GM12878 (cell line): Measurements from ENCODE around the gene ZNF763. TPM values are rescaled to one million over a fixed set of nuclear protein-coding genes. Genes with fewer than 3 reads are reported as not detected.

Source experiments
- ATAC-seq: fragments of 200-7000 bp; cut with Tn5 transposase; 3 replicates; pipeline ENCODE4 v1.9.1; 2020; ENCODE audit warnings: mild to moderate bottlenecking, moderate library complexity
- BruUV-seq: library from RNA; stranded (reverse); fragments of 400-500 nt; replicated peaks from 2 replicates; lab custom pipeline; 2021; lab: Mats Ljungman, UMichigan
- CTCF ChIA-PET: fragments of 300-600 bp; sonication (Branson Sonifier 250); formaldehyde crosslinking; extraction: SDS; loops from one replicate; lab custom pipeline; 2021; ENCODE audit warnings: inconsistent platforms; lab: Yijun Ruan, JAX
- POLR2A ChIA-PET: fragments of 350-600 bp; formaldehyde crosslinking; extraction: SDS; loops from one replicate; lab custom pipeline; 2021; ENCODE audit warnings: inconsistent platforms; lab: Charles Lee
- RAD21 ChIA-PET: fragments of 300-600 bp; sonication (Branson Sonifier 250); formaldehyde crosslinking; loops from one replicate; lab custom pipeline; 2023; ENCODE audit warnings: antibody characterized with exemption; ENCODE audit not compliant: unreplicated experiment; lab: Charles Lee
- SMC1A ChIA-PET: fragments of 300-600 bp; sonication (Branson Sonifier 250); formaldehyde crosslinking; loops from one replicate; lab custom pipeline; 2023; ENCODE audit not compliant: unreplicated experiment, uncharacterized antibody; lab: Charles Lee
- DNase-seq: peaks from one replicate; pipeline ENCODE4 v3.0.0-alpha.2; 2011; ENCODE audit warnings: low read depth, low spot score
- FAIRE-seq: peaks from 3 replicates; lab custom pipeline; 2011; peaks lifted over from hg19 to GRCh38; lab: Jason Lieb, UNC
- H2AFZ ChIP-seq: 2 replicates; pipeline ENCODE4 v1.6.0; 2011; ENCODE audit warnings: low read depth, low read length, control low read depth; ENCODE audit not compliant: control insufficient read depth
- H3K27ac ChIP-seq: 2 replicates; pipeline ENCODE4 v1.5.1; 2011; ENCODE audit warnings: control low read depth; ENCODE audit not compliant: control insufficient read depth, insufficient read depth
- H3K27me3 ChIP-seq, 2 experiments: replicated peaks in 1 of 2; 2 replicates each; pipeline versions ENCODE4 v1.6.0 to v1.6.1; 2011; ENCODE audit warnings: low read length in 1 of 2; ENCODE audit not compliant: control insufficient read depth in 2 of 2, insufficient read depth in 2 of 2
- H3K36me3 ChIP-seq, 2 experiments: 2 replicates each; pipeline ENCODE4 v1.5.1; 2011; ENCODE audit warnings: low read length in 1 of 2; ENCODE audit not compliant: control insufficient read depth in 2 of 2, insufficient read depth in 2 of 2
- H3K4me1 ChIP-seq: 2 replicates; pipeline ENCODE4 v1.6.1; 2011; ENCODE audit warnings: mild to moderate bottlenecking, low read length, moderate library complexity, mixed read lengths; ENCODE audit not compliant: control insufficient read depth, insufficient read depth
- H3K4me2 ChIP-seq: 2 replicates; pipeline ENCODE4 v1.6.0; 2011; ENCODE audit warnings: control low read depth; ENCODE audit not compliant: control insufficient read depth, insufficient read depth
- H3K4me3 ChIP-seq: fragments of 200-600 bp; sonication (generic); 2 replicates; pipeline ENCODE4 v1.5.1; 2016
- H3K79me2 ChIP-seq: 2 replicates; pipeline ENCODE4 v1.6.0; 2011; ENCODE audit warnings: low read length; ENCODE audit not compliant: control insufficient read depth, insufficient read depth
- H3K9ac ChIP-seq: 2 replicates; pipeline ENCODE4 v1.8.0; 2011; ENCODE audit warnings: low read length, control low read depth, mixed read lengths; ENCODE audit not compliant: control insufficient read depth, insufficient read depth
- H3K9me3 ChIP-seq: replicated peaks from 3 replicates; pipeline ENCODE4 v1.5.1; 2011; ENCODE audit warnings: mild to moderate bottlenecking, low read length; ENCODE audit not compliant: control insufficient read depth, insufficient read depth
- H4K20me1 ChIP-seq: 2 replicates; pipeline ENCODE4 v1.6.0; 2011; ENCODE audit not compliant: control insufficient read depth, insufficient read depth
- BHLHE40 ChIP-seq, 2 experiments: fragments of 450-650 bp in 1 of 2; IDR thresholded peaks; 2 replicates each; pipeline ENCODE4 v1.6.1; 2011 to 2017; ENCODE audit warnings: low read depth in 2 of 2, borderline replicate concordance in 1 of 2, improper control_type of control experiment in 1 of 2, low read length in 1 of 2, mild to moderate bottlenecking in 1 of 2
- CHD2 ChIP-seq: IDR thresholded peaks from 2 replicates; pipeline ENCODE4 v1.6.1; 2011; ENCODE audit warnings: low read depth, low read length, improper control_type of control experiment, borderline replicate concordance
- DPF2 ChIP-seq: fragments of 450-650 bp; IDR thresholded peaks from 2 replicates; pipeline ENCODE4 v1.6.1; 2017; ENCODE audit warnings: mild to moderate bottlenecking
- KLF5 ChIP-seq: fragments of 450-650 bp; IDR thresholded peaks from 2 replicates; pipeline ENCODE4 v1.6.1; 2014; ENCODE audit warnings: mild to moderate bottlenecking; ENCODE audit not compliant: partially characterized antibody
- MXI1 ChIP-seq: fragments of 150-350 bp; IDR thresholded peaks from 2 replicates; pipeline ENCODE4 v1.6.1; 2011; ENCODE audit warnings: low read depth, mild to moderate bottlenecking, inconsistent platforms, low read length, improper control_type of control experiment
- MYB ChIP-seq: fragments of 150-350 bp; IDR thresholded peaks from 2 replicates; pipeline ENCODE4 v1.6.1; 2014; ENCODE audit warnings: mild to moderate bottlenecking, low read depth, low read length, borderline replicate concordance
- NFXL1 ChIP-seq: fragments of 450-650 bp; IDR thresholded peaks from 2 replicates; pipeline ENCODE4 v1.6.1; 2017; ENCODE audit warnings: antibody characterized with exemption, mild to moderate bottlenecking, borderline replicate concordance
- SREBF1 ChIP-seq: IDR thresholded peaks from 2 replicates; pipeline ENCODE4 v1.6.1; 2012; ENCODE audit warnings: mild to moderate bottlenecking, low read length
- SUZ12 ChIP-seq: fragments of 200-600 bp; sonication (generic); IDR thresholded peaks from one replicate; pipeline ENCODE4 v1.6.1; 2018; ENCODE audit warnings: antibody characterized with exemption, mild to moderate bottlenecking; ENCODE audit not compliant: unreplicated experiment
- YBX1 ChIP-seq: fragments of 450-650 bp; IDR thresholded peaks from 2 replicates; pipeline ENCODE4 v1.6.1; 2016; ENCODE audit warnings: antibody characterized with exemption
- ZBED1 ChIP-seq: IDR thresholded peaks from 2 replicates; pipeline ENCODE4 v1.6.1; 2016; ENCODE audit warnings: borderline replicate concordance
- ZNF217 ChIP-seq: fragments of 450-650 bp; IDR thresholded peaks from 2 replicates; pipeline ENCODE4 v1.6.1; 2017; ENCODE audit warnings: antibody characterized with exemption, mild to moderate bottlenecking
- ZNF24 ChIP-seq: fragments of 450-650 bp; IDR thresholded peaks from 2 replicates; pipeline ENCODE4 v1.6.1; 2017; ENCODE audit warnings: antibody characterized with exemption, mild to moderate bottlenecking
- WGBS: methylation state at CpG from one replicate; pipeline ENCODE4 v1.1.6; 2016; ENCODE audit warnings: low lambda C conversion rate; ENCODE audit not compliant: insufficient replicate concordance, insufficient coverage; ENCODE audit errors: missing lambda C conversion rate; 5-methylcytosine and 5-hydroxymethylcytosine counted together
- in situ Hi-C: fragments of 300-500 bp; cut with MboI; formaldehyde crosslinking; loops from 9 replicates; pipeline ENCODE4 v1.14.3; 2018; ENCODE audit warnings: mixed read lengths
- intact Hi-C: fragments of 100-400 bp; cut with micrococcal nuclease; formaldehyde crosslinking; loops from one replicate; pipeline ENCODE4 v1.14.2; 2022; ENCODE audit not compliant: unreplicated experiment
- polyA plus RNA-seq, 11 experiments: library from polyadenylated mRNA; depleted of rRNA in 4 of 11; unstranded in 6 of 11; stranded (reverse) in 5 of 11; fragments of >200 nt; fragmentation: Nextera tagmentation in 4 of 11; fragmentation: Illumina TruSeq in 1 of 11; extraction: Ambion mirVana in 4 of 11; extraction: Trizol in 1 of 11; gene quantifications; 1 replicate in 1 of 11; 2 replicates in 10 of 11; pipeline versions ENCODE4 v1.2.1 to v1.2.3, GENCODE V29; 2011 to 2016; ENCODE audit warnings: inconsistent platforms in 2 of 11, missing spikeins in 2 of 11, low read depth in 1 of 11
- total RNA-seq, 4 experiments: library from RNA; depleted of rRNA in 3 of 4; stranded (reverse); fragments of >200 nt in 3 of 4; fragmentation: Illumina TruSeq in 1 of 4; extraction: Trizol in 1 of 4; gene quantifications; 2 replicates each; pipeline versions ENCODE4 v1.2.1 to v1.2.3, GENCODE V29; 2013 to 2021
- TF ChIP-seq, protein P1 (sequence below): IDR thresholded peaks from 2 replicates; pipeline ENCODE4 v1.6.1; 2011; ENCODE audit warnings: borderline replicate concordance, low read depth, mild to moderate bottlenecking, moderate library complexity, mixed read lengths, low read length; ENCODE audit not compliant: insufficient read depth; ENCODE audit errors: extremely low read length
- TF ChIP-seq, protein P2 (sequence below): IDR thresholded peaks from 2 replicates; pipeline ENCODE4 v1.6.1; 2011; ENCODE audit warnings: borderline replicate concordance, low read depth, mild to moderate bottlenecking, moderate library complexity, low read length; ENCODE audit not compliant: insufficient read depth, poor library complexity, severe bottlenecking
- TF ChIP-seq, protein P3 (sequence below): IDR thresholded peaks from 2 replicates; pipeline ENCODE4 v1.6.1; 2011; ENCODE audit warnings: mild to moderate bottlenecking, low read depth, low read length, moderate library complexity; ENCODE audit not compliant: insufficient replicate concordance
- TF ChIP-seq, protein P4 (sequence below): fragments of 150-350 bp; IDR thresholded peaks from 2 replicates; pipeline ENCODE4 v1.6.1; 2016; ENCODE audit warnings: low read depth, low read length

ZNF763 gene
- total and polyA plus RNA-seq, 10 of the 15 experiments (the other 5 are each of a cell fraction or from before 2014, with no cell fraction given), result 0.62 to 1.8 (median 1.1) TPM

DNA sequence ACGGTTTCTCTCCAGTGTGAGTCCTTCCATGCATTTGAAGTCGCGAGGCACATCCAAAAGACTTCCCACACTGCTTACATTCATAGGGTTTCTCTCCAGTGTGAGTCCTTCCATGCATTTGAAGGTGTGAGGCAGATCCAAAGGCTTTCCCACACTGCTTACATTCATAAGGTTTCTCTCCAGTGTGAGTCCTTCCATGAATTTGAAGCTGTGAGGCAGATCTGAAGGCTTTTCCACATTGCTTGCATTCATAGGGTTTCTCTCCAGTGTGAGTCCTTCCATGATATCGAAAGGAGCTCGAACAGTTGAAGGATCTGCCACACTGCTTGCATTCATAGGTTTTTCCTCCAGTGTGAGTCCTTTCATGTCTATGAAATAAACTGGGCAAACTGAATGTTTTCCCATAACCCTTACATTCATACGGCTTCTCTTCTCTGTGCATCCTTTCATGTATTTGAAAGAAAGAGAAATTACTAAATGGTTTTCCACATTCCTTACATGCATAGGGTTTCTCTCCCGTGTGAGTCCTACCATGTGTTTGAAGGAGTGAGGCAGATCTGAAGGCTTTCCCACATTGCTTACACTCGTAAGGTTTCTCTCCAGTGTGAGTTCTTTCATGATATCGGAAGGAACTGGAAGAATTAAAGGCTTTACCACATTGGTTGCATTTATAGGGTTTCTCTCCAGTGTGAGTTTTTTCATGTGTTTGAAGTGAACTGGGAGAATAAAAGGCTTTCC lies 50.3 kb downstream of the ZNF763 start (continued):
- TF ChIP-seq, protein P1, sequence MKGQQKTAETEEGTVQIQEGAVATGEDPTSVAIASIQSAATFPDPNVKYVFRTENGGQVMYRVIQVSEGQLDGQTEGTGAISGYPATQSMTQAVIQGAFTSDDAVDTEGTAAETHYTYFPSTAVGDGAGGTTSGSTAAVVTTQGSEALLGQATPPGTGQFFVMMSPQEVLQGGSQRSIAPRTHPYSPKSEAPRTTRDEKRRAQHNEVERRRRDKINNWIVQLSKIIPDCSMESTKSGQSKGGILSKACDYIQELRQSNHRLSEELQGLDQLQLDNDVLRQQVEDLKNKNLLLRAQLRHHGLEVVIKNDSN, result no peak
- TF ChIP-seq, protein P2, sequence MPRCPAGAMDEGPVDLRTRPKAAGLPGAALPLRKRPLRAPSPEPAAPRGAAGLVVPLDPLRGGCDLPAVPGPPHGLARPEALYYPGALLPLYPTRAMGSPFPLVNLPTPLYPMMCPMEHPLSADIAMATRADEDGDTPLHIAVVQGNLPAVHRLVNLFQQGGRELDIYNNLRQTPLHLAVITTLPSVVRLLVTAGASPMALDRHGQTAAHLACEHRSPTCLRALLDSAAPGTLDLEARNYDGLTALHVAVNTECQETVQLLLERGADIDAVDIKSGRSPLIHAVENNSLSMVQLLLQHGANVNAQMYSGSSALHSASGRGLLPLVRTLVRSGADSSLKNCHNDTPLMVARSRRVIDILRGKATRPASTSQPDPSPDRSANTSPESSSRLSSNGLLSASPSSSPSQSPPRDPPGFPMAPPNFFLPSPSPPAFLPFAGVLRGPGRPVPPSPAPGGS, result no peak
- TF ChIP-seq YBX1, result no peak
- no peak for TF ChIP-seq SREBF1
- no peak for TF ChIP-seq KLF5
- TF ChIP-seq, all 136 proteins: peak for 0

DNA sequence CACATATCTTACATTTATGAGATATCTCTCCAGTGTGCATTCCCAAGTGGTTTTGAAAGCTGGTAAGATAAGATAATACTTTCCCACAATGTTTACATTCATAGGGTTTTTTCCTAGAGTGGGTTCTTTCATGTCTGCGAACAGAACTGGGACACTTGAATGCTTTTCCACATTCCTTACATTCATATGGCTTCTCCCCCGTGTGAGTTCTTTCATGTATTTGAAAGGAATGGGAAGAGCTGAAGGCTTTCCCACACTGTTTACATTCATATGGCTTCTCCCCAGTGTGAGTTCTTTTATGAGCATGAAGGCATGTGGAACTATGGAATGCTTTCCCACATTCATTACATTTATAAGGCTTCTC lies 50.9 kb downstream of the ZNF763 start:
- H3K27me3 ChIP-seq, result no peaks in the 10 kb centered on the region
- H3K4me3 ChIP-seq, result no peak overlapping the region
- H3K36me3 ChIP-seq, result peaks cover 6 to 13% of the 10 kb centered on the region in 2 experiments
- ChIA-PET CTCF (no interaction called here), POLR2A (no interaction called here), SMC1A (no interaction called here), RAD21 (no interaction called here)
- no peak overlapping the region for H3K27ac ChIP-seq
- 95% methylated on average over 2 of the region's 2 CpGs for WGBS
- no TSS peak for BruUV-seq
- H3K9me3 ChIP-seq, result peaks cover 48% of the 10 kb centered on the region
- no peak overlapping the region for H3K9ac ChIP-seq
- H2AFZ ChIP-seq, result no peak overlapping the region
- no peaks in the 10 kb centered on the region for H3K79me2 ChIP-seq
- H3K4me1 ChIP-seq, result no peaks in the 10 kb centered on the region
- ATAC-seq, result no peak
- intact Hi-C loops (no loop called here), in situ Hi-C loops (no loop called here)
- H3K4me2 ChIP-seq, result no peak overlapping the region
- no peak for DNase-seq
- FAIRE-seq, result no peak
- H4K20me1 ChIP-seq, result no peaks in the 10 kb centered on the region
- no peak for TF ChIP-seq MXI1
- TF ChIP-seq ZBED1, result no peak
- no peak for TF ChIP-seq NFXL1
- no peak for TF ChIP-seq ZNF24
- TF ChIP-seq, protein P3, sequence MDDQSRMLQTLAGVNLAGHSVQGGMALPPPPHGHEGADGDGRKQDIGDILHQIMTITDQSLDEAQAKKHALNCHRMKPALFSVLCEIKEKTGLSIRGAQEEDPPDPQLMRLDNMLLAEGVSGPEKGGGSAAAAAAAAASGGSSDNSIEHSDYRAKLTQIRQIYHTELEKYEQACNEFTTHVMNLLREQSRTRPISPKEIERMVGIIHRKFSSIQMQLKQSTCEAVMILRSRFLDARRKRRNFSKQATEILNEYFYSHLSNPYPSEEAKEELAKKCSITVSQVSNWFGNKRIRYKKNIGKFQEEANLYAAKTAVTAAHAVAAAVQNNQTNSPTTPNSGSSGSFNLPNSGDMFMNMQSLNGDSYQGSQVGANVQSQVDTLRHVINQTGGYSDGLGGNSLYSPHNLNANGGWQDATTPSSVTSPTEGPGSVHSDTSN, result no peak
- TF ChIP-seq MYB, result no peak
- TF ChIP-seq ZNF217, result no peak
- TF ChIP-seq CHD2, result no peak
- TF ChIP-seq, protein P4, sequence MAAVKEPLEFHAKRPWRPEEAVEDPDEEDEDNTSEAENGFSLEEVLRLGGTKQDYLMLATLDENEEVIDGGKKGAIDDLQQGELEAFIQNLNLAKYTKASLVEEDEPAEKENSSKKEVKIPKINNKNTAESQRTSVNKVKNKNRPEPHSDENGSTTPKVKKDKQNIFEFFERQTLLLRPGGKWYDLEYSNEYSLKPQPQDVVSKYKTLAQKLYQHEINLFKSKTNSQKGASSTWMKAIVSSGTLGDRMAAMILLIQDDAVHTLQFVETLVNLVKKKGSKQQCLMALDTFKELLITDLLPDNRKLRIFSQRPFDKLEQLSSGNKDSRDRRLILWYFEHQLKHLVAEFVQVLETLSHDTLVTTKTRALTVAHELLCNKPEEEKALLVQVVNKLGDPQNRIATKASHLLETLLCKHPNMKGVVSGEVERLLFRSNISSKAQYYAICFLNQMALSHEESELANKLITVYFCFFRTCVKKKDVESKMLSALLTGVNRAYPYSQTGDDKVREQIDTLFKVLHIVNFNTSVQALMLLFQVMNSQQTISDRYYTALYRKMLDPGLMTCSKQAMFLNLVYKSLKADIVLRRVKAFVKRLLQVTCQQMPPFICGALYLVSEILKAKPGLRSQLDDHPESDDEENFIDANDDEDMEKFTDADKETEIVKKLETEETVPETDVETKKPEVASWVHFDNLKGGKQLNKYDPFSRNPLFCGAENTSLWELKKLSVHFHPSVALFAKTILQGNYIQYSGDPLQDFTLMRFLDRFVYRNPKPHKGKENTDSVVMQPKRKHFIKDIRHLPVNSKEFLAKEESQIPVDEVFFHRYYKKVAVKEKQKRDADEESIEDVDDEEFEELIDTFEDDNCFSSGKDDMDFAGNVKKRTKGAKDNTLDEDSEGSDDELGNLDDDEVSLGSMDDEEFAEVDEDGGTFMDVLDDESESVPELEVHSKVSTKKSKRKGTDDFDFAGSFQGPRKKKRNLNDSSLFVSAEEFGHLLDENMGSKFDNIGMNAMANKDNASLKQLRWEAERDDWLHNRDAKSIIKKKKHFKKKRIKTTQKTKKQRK, result no peak
- no peak for TF ChIP-seq DPF2
- TF ChIP-seq BHLHE40 (IDR thresholded peaks at IDR 0.05; ENCODE audit: borderline replicate concordance in 1 of 2, low read depth in 2 of 2, low read length in 1 of 2), result no peak
- TF ChIP-seq SUZ12, result no peak
